Mesenchymal stem cell (in vitro differentiated cells and primary cell): ENCODE data around the gene FBRSL1.

Experiments
- DNase-seq: peaks from one replicate; pipeline ENCODE4 v3.0.0-alpha.2; 2013
- H2AFZ ChIP-seq: one replicate; pipeline ENCODE4 v1.6.1; 2013; ENCODE audit warnings: low read depth, mild to moderate bottlenecking, control low read depth, inconsistent platforms, low read length, moderate library complexity
- H2AK5ac ChIP-seq: 2 replicates; pipeline ENCODE4 v1.6.1; 2013; ENCODE audit warnings: low read length, moderate library complexity, mild to moderate bottlenecking, inconsistent platforms; ENCODE audit not compliant: severe bottlenecking
- H2BK120ac ChIP-seq: one replicate; pipeline ENCODE4 v1.6.1; 2013; ENCODE audit warnings: low read depth, mild to moderate bottlenecking, inconsistent platforms, low read length, moderate library complexity
- H2BK12ac ChIP-seq, 2 experiments: one replicate each; pipeline ENCODE4 v1.6.1; 2013; ENCODE audit warnings: inconsistent platforms in 2 of 2, low read length in 2 of 2, mild to moderate bottlenecking in 2 of 2, moderate library complexity in 2 of 2, control low read depth in 1 of 2
- H2BK15ac ChIP-seq: one replicate; pipeline ENCODE4 v1.6.1; 2013; ENCODE audit warnings: mild to moderate bottlenecking, low read depth, inconsistent platforms; ENCODE audit not compliant: poor library complexity, severe bottlenecking
- H2BK5ac ChIP-seq: 2 replicates; pipeline ENCODE4 v1.6.1; 2013; ENCODE audit warnings: low read depth, mild to moderate bottlenecking, low read length, control low read depth, inconsistent platforms; ENCODE audit not compliant: poor library complexity, severe bottlenecking
- H3K14ac ChIP-seq, 2 experiments: one replicate each; pipeline ENCODE4 v1.6.1; 2013; ENCODE audit warnings: inconsistent platforms in 2 of 2, low read length in 2 of 2, control low read depth in 1 of 2, mild to moderate bottlenecking in 1 of 2, moderate library complexity in 1 of 2
- H3K18ac ChIP-seq, 2 experiments: one replicate each; pipeline ENCODE4 v1.6.1; 2013; ENCODE audit warnings: inconsistent platforms in 2 of 2, low read length in 2 of 2, control low read depth in 1 of 2, low read depth in 1 of 2, mild to moderate bottlenecking in 1 of 2
- H3K23ac ChIP-seq, 2 experiments: one replicate each; pipeline ENCODE4 v1.6.1; 2013; ENCODE audit warnings: inconsistent platforms in 2 of 2, low read length in 2 of 2, mild to moderate bottlenecking in 2 of 2, moderate library complexity in 2 of 2, control low read depth in 1 of 2
- H3K27ac ChIP-seq: 2 replicates; pipeline ENCODE4 v1.5.1; 2013; ENCODE audit warnings: mild to moderate bottlenecking, moderate library complexity, low read length, control low read depth, inconsistent platforms; ENCODE audit not compliant: poor library complexity, severe bottlenecking
- H3K27me3 ChIP-seq, 2 experiments: 2 replicates each; pipeline versions ENCODE4 v1.6.1 to v1.7.0; 2013; ENCODE audit warnings: low read length in 2 of 2, mild to moderate bottlenecking in 2 of 2, moderate library complexity in 2 of 2, control low read depth in 1 of 2, inconsistent platforms in 1 of 2; ENCODE audit not compliant: control insufficient read depth in 1 of 2, insufficient read depth in 1 of 2
- H3K36me3 ChIP-seq, 2 experiments: 2 replicates each; pipeline versions ENCODE4 v1.6.1 to v1.7.0; 2013; ENCODE audit warnings: low read length in 2 of 2, control low read depth in 1 of 2, inconsistent platforms in 1 of 2, low read depth in 1 of 2, mild to moderate bottlenecking in 1 of 2; ENCODE audit not compliant: insufficient read depth in 2 of 2, control insufficient read depth in 1 of 2
- H3K4ac ChIP-seq, 2 experiments: one replicate each; pipeline ENCODE4 v1.6.1; 2013; ENCODE audit warnings: inconsistent platforms in 2 of 2, low read length in 2 of 2, mild to moderate bottlenecking in 2 of 2, moderate library complexity in 2 of 2, control low read depth in 1 of 2, low read depth in 1 of 2
- H3K4me1 ChIP-seq: 2 replicates; pipeline ENCODE4 v1.6.1; 2013; ENCODE audit warnings: low read depth, low read length, control low read depth; ENCODE audit not compliant: control insufficient read depth, insufficient read depth
- H3K4me2 ChIP-seq: 2 replicates; pipeline ENCODE4 v1.6.1; 2013; ENCODE audit warnings: low read length, mild to moderate bottlenecking, inconsistent platforms; ENCODE audit not compliant: poor library complexity, severe bottlenecking
- H3K4me3 ChIP-seq, 2 experiments: 2 replicates each; pipeline versions ENCODE4 v1.5.1 to v1.7.0; 2013; ENCODE audit warnings: low read length in 2 of 2, mild to moderate bottlenecking in 2 of 2, control low read depth in 1 of 2, low read depth in 1 of 2; ENCODE audit not compliant: insufficient read depth in 1 of 2
- H3K79me1 ChIP-seq: replicated peaks from 2 replicates; pipeline ENCODE4 v1.6.1; 2013; ENCODE audit warnings: mild to moderate bottlenecking, control low read depth, low read length, inconsistent platforms; ENCODE audit not compliant: poor library complexity, severe bottlenecking
- H3K9ac ChIP-seq: 2 replicates; pipeline ENCODE4 v1.7.0; 2013; ENCODE audit warnings: mild to moderate bottlenecking, low read length, moderate library complexity
- H3K9me3 ChIP-seq: 2 replicates; pipeline ENCODE4 v1.7.0; 2013; ENCODE audit warnings: mild to moderate bottlenecking, low read length; ENCODE audit not compliant: control insufficient read depth
- H4K8ac ChIP-seq: one replicate; pipeline ENCODE4 v1.6.1; 2013; ENCODE audit warnings: inconsistent platforms, mild to moderate bottlenecking, low read length, moderate library complexity
- H4K91ac ChIP-seq: one replicate; pipeline ENCODE4 v1.6.1; 2013; ENCODE audit warnings: mild to moderate bottlenecking, low read length, inconsistent platforms
- WGBS: methylation state at CpG from one replicate; pipeline ENCODE4 v1.1.7; 2013; ENCODE audit warnings: mixed read lengths; 5-methylcytosine and 5-hydroxymethylcytosine counted together

Gene FBRSL1

GRCh38 chr12:132511516-132512196 is 21.7 kb downstream of the FBRSL1 start:
- Histone ChIP-seq H4K8ac (no peak overlapping the region), H3K14ac (no peak overlapping the region), H3K4ac (no peak overlapping the region), H2BK15ac (no peak overlapping the region), H2BK12ac (no peak overlapping the region), H2BK5ac (no peak overlapping the region), H2AK5ac (no peak overlapping the region), H4K91ac (no peak overlapping the region), H3K36me3 (peaks cover 4 to 65% of the 10 kb centered on the region in 2 experiments), H3K23ac (no peak overlapping the region), H3K9me3 (no peaks in the 10 kb centered on the region), H3K18ac (no peak overlapping the region), H3K9ac (no peak overlapping the region), H3K4me1 (peaks cover 41% of the 10 kb centered on the region), H2AFZ (no peak overlapping the region), H3K27ac (no peak overlapping the region), H2BK120ac (no peak overlapping the region), H3K79me1 (peaks cover 61% of the 10 kb centered on the region), H3K27me3 (no peaks in the 10 kb centered on the region), H3K4me2 (no peak overlapping the region), H3K4me3 (no peak overlapping the region)
- 93% methylated on average over 19 of the region's 19 CpGs for WGBS
- DNase-seq = no peak

GRCh38 chr12:132512197-132513069 is 22.5 kb downstream of the FBRSL1 start:
- Histone ChIP-seq H3K9ac (peak overlapping the region; percentile 64), H2BK12ac (no peak overlapping the region), H3K18ac (no peak overlapping the region), H3K27me3 (no peaks in the 10 kb centered on the region), H3K4me3 (no peak overlapping the region), H2AFZ (no peak overlapping the region), H3K4me1 (peaks cover 39% of the 10 kb centered on the region), H3K4me2 (no peak overlapping the region), H2AK5ac (no peak overlapping the region), H3K4ac (no peak overlapping the region), H4K8ac (no peak overlapping the region), H3K23ac (no peak overlapping the region), H3K14ac (no peak overlapping the region), H3K79me1 (peaks cover 59% of the 10 kb centered on the region), H3K27ac (no peak overlapping the region), H3K9me3 (no peaks in the 10 kb centered on the region), H3K36me3 (peaks cover 4 to 68% of the 10 kb centered on the region in 2 experiments), H2BK5ac (no peak overlapping the region), H2BK15ac (no peak overlapping the region), H2BK120ac (no peak overlapping the region), H4K91ac (no peak overlapping the region)
- no peak for DNase-seq
- WGBS = 92% methylated on average over 27 of the region's 28 CpGs

- no peak overlapping the region for H3K4me3 ChIP-seq
- DNase-seq = no peak
- H4K8ac ChIP-seq = no peak overlapping the region
- H2BK5ac ChIP-seq = no peak overlapping the region
- H2BK120ac ChIP-seq = no peak overlapping the region
- H3K23ac ChIP-seq = no peak overlapping the region
- no peak overlapping the region for H3K14ac ChIP-seq
- H3K4me1 ChIP-seq = peaks cover 39% of the 10 kb centered on the region
- no peak overlapping the region for H3K4me2 ChIP-seq
- H2BK12ac ChIP-seq = no peak overlapping the region
- H2AFZ ChIP-seq = no peak overlapping the region
- H4K91ac ChIP-seq = no peak overlapping the region
- no peak overlapping the region for H3K4ac ChIP-seq
- H3K36me3 ChIP-seq = peaks cover 6 to 69% of the 10 kb centered on the region in 2 experiments
- H3K27ac ChIP-seq = no peak overlapping the region
- no peak overlapping the region for H2BK15ac ChIP-seq
- 95% methylated on average over 4 of the region's 4 CpGs for WGBS
- no peaks in the 10 kb centered on the region for H3K9me3 ChIP-seq
- H3K27me3 ChIP-seq = no peaks in the 10 kb centered on the region
- H3K79me1 ChIP-seq = peaks cover 54% of the 10 kb centered on the region
- peak overlapping the region; percentile 64 for H3K9ac ChIP-seq
- no peak overlapping the region for H3K18ac ChIP-seq
- H2AK5ac ChIP-seq = no peak overlapping the region
Observed at GRCh38 chr12:132513070-132513398, 23.1 kb downstream of the FBRSL1 start.

- 92% methylated on average over 21 of the region's 24 CpGs for WGBS
- H4K91ac ChIP-seq = no peak overlapping the region
- H3K79me1 ChIP-seq = peaks cover 52% of the 10 kb centered on the region
- no peak overlapping the region for H2AK5ac ChIP-seq
- no peak overlapping the region for H3K23ac ChIP-seq
- no peak overlapping the region for H3K4me3 ChIP-seq
- no peak overlapping the region for H2AFZ ChIP-seq
- no peak overlapping the region for H2BK5ac ChIP-seq
- H3K4me2 ChIP-seq = no peak overlapping the region
- H3K27me3 ChIP-seq = no peaks in the 10 kb centered on the region
- H3K18ac ChIP-seq = no peak overlapping the region
- H2BK120ac ChIP-seq = no peak overlapping the region
- H3K14ac ChIP-seq = no peak overlapping the region
- H2BK12ac ChIP-seq = no peak overlapping the region
- H3K9ac ChIP-seq = peak overlapping the region; percentile 64
- H3K27ac ChIP-seq = no peak overlapping the region
- no peak overlapping the region for H3K4ac ChIP-seq
- H4K8ac ChIP-seq = no peak overlapping the region
- H3K9me3 ChIP-seq = no peaks in the 10 kb centered on the region
- DNase-seq = no peak
- H3K36me3 ChIP-seq = peaks cover 12 to 69% of the 10 kb centered on the region in 2 experiments
- H2BK15ac ChIP-seq = no peak overlapping the region
- peaks cover 38% of the 10 kb centered on the region for H3K4me1 ChIP-seq
Observed at GRCh38 chr12:132513458-132514135, 23.6 kb downstream of the FBRSL1 start.
